ENCODE measurements around the gene TRAF5.

- no peak for TF ChIP-seq CTCF (IDR thresholded peaks at IDR 0.05)
- TF ChIP-seq ZFX (IDR thresholded peaks at IDR 0.05; ENCODE audit: borderline replicate concordance) = no peak
These were observed 93.8 kb downstream of the TRAF5 start for GRCh38 chr1:211420389-211420788.
